GM12864 (cell line): ENCODE results near the gene PDGFA.
"Not testable (repeated sequence)": the region's sequence is repeated elsewhere in the genome, so short reads cannot be mapped to it uniquely, and the experiment has no call there.

ENCODE experiments used
- DNase-seq: peaks from one replicate; pipeline ENCODE4 v3.0.0-alpha.2; 2011; ENCODE audit warnings: low read depth
- H3K4me3 ChIP-seq: 2 replicates; pipeline ENCODE4 v1.5.1; 2011; ENCODE audit warnings: mild to moderate bottlenecking, low read depth, low read length, control low read depth
- TF ChIP-seq, protein P1 (sequence below): IDR thresholded peaks from 2 replicates; pipeline ENCODE4 v1.5.1; 2011; ENCODE audit warnings: low read depth, mild to moderate bottlenecking, moderate library complexity, low read length, control low read depth, inconsistent platforms; ENCODE audit errors: missing control alignments

Gene PDGFA

GRCh38 chr7:556837-557557 is 37.4 kb upstream of the PDGFA start:
- no peak for DNase-seq
- H3K4me3 ChIP-seq: no peak overlapping the region
- TF ChIP-seq, protein P1, sequence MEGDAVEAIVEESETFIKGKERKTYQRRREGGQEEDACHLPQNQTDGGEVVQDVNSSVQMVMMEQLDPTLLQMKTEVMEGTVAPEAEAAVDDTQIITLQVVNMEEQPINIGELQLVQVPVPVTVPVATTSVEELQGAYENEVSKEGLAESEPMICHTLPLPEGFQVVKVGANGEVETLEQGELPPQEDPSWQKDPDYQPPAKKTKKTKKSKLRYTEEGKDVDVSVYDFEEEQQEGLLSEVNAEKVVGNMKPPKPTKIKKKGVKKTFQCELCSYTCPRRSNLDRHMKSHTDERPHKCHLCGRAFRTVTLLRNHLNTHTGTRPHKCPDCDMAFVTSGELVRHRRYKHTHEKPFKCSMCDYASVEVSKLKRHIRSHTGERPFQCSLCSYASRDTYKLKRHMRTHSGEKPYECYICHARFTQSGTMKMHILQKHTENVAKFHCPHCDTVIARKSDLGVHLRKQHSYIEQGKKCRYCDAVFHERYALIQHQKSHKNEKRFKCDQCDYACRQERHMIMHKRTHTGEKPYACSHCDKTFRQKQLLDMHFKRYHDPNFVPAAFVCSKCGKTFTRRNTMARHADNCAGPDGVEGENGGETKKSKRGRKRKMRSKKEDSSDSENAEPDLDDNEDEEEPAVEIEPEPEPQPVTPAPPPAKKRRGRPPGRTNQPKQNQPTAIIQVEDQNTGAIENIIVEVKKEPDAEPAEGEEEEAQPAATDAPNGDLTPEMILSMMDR: no peak

GRCh38 chr7:556291-556826 is 36.7 kb upstream of the PDGFA start:
- no peak for DNase-seq
- no peak overlapping the region for H3K4me3 ChIP-seq
- TF ChIP-seq, protein P1: no peak

DNA sequence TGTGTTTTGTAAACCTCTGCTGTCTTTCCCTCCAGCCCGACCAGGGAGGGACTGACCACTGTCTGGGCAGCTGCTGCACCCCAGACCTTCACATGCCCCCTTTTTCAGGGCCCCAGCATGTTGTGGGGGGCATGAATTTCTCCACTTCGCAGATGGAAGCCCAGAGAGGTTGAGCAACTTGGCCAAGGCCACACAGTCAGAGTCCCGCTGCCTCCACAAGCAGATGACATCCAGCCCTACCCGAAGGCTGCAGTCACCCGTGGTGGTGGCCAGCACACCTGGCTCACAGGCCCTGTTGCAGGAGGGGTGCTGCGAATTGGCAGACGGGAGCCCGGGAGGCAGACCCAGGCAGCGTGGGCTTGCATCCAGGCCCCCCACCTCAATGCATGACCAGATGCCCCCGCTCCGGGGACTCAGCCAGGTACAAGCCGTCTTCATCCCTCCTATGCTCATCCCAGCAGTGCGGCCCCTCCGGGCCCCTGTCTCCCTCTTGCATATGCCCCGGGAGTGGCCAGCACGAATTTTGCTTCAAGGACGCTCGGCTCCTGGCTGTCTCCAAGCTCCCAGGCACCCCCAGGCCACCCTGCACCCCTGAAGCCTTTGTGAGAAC is 36.0 kb upstream of the PDGFA start:
- no peak for DNase-seq
- TF ChIP-seq, protein P1: no peak
- no peak overlapping the region for H3K4me3 ChIP-seq

- H3K4me3 ChIP-seq: no peak overlapping the region
- TF ChIP-seq, protein P1: no peak
- no peak for DNase-seq
Observed at GRCh38 chr7:553636-554111, 34.0 kb upstream of the PDGFA start.

GRCh38 chr7:552868-553635 is 33.4 kb upstream of the PDGFA start:
- TF ChIP-seq, protein P1: no peak
- no peak for DNase-seq
- no peak overlapping the region for H3K4me3 ChIP-seq

DNA sequence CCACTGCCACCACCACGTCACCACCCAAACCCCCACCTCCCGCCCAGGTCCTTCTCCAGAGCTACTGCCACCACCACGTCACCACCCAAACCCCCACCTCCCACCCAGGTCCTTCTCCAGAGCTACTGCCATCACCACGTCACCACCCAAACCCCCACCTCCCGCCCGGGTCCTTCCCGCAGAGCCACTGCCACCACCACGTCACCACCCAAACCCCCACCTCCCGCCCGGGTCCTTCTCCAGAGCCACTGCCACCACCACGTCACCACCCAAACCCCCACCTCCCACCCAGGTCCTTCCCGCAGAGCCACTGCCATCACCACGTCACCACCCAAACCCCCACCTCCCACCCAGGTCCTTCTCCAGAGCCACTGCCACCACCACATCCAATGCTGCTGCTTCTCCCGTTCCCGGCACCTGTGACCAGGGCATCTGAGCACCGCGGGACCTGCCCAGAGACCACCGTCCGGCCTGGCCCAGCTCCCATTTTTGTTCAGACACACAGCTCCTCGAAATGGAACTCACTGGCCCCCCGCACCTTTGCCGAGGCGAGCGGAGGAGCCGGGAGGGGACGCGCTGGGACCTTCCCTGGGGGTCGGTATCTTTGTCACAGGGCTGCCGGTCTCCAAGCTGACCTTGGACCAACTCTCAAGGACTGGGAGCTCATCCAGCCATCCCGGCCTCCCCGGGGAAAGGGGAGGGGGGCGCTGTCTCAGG is 32.7 kb upstream of the PDGFA start:
- not testable (repeated sequence) for DNase-seq, H3K4me3 ChIP-seq

DNA sequence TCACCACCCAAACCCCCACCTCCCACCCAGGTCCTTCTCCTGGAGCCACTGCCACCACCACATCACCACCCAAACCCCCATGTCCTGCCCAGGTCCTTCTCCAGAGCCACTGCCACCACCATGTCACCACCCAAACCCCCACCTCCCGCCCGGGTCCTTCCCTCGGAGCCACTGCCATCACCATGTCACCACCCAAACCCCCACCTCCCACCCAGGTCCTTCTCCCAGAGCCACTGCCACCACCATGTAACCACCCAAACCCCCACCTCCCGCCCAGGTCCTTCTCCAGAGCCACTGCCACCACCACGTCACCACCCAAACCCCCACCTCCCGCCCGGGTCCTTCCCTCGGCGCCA is 31.9 kb upstream of the PDGFA start:
- not testable (repeated sequence) for DNase-seq, H3K4me3 ChIP-seq
